ENCODE measurements around the gene TRPC1. TPM values are rescaled to one million over a fixed set of nuclear protein-coding genes. Genes with fewer than 3 reads are reported as not detected.

TRPC1 gene
- total and polyA plus RNA-seq, 8 donors = 5.6 to 17.7 (median 14.9) TPM

GRCh38 chr3:142782616-142783015, 58.8 kb downstream of the TRPC1 start:
- Histone ChIP-seq H3K4me3 (no peak overlapping the region), H3K27ac (no peak overlapping the region), H3K9me3 (no peaks in the 10 kb centered on the region), H3K27me3 (no peaks in the 10 kb centered on the region), H3K4me1 (no peaks in the 10 kb centered on the region), H3K36me3 (no peaks in the 10 kb centered on the region)
- intact Hi-C loops (cut with DNase I) = no loop called here
- DNase-seq (peak in 1 of 4 donors; percentile 12), ATAC-seq (no peak)
- no peak for TF ChIP-seq CTCF (IDR thresholded peaks at IDR 0.05)

GRCh38 chr3:142784228-142784627, 60.4 kb downstream of the TRPC1 start:
- no peaks in the 10 kb centered on the region for H3K36me3 ChIP-seq

GRCh38 chr3:142785996-142786395, 62.2 kb downstream of the TRPC1 start:
- DNase-seq = no peak
- H3K4me3 ChIP-seq = no peak overlapping the region

More at GRCh38 chr3:142784228-142784627, 60.4 kb downstream of the TRPC1 start:
- ATAC-seq = no peak
- no peaks in the 10 kb centered on the region for H3K4me1 ChIP-seq
- no peak overlapping the region for H3K27ac ChIP-seq
- intact Hi-C loops (cut with DNase I) = no loop called here
- H3K9me3 ChIP-seq = no peaks in the 10 kb centered on the region
- no peak for TF ChIP-seq CTCF (IDR thresholded peaks at IDR 0.05)
- H3K27me3 ChIP-seq = no peaks in the 10 kb centered on the region
- no peak overlapping the region for H3K4me3 ChIP-seq
- DNase-seq = no peak

GRCh38 chr3:142787719-142788118, 63.9 kb downstream of the TRPC1 start:
- Histone ChIP-seq H3K27ac (no peak overlapping the region), H3K36me3 (no peaks in the 10 kb centered on the region), H3K4me3 (no peak overlapping the region), H3K9me3 (no peaks in the 10 kb centered on the region), H3K27me3 (no peaks in the 10 kb centered on the region), H3K4me1 (no peaks in the 10 kb centered on the region)
- no peak for ATAC-seq
- no peak for TF ChIP-seq CTCF (IDR thresholded peaks at IDR 0.05)
- intact Hi-C loops (cut with DNase I) = no loop called here
- no peak for DNase-seq

More at GRCh38 chr3:142785996-142786395, 62.2 kb downstream of the TRPC1 start:
- H3K9me3 ChIP-seq = no peaks in the 10 kb centered on the region
- no peak for TF ChIP-seq CTCF (IDR thresholded peaks at IDR 0.05)
- H3K36me3 ChIP-seq = no peaks in the 10 kb centered on the region
- no peak overlapping the region for H3K27ac ChIP-seq
- ATAC-seq = no peak
- no peaks in the 10 kb centered on the region for H3K4me1 ChIP-seq
- no peaks in the 10 kb centered on the region for H3K27me3 ChIP-seq
- intact Hi-C loops (cut with DNase I) = no loop called here

GRCh38 chr3:142794508-142794907, 70.7 kb downstream of the TRPC1 start:
- intact Hi-C loops (cut with DNase I) = no loop called here
- no peak for ATAC-seq
- no peak overlapping the region for H3K4me3 ChIP-seq
- TF ChIP-seq CTCF (IDR thresholded peaks at IDR 0.05) = no peak
- no peak overlapping the region for H3K27ac ChIP-seq
- no peaks in the 10 kb centered on the region for H3K4me1 ChIP-seq
- no peaks in the 10 kb centered on the region for H3K36me3 ChIP-seq
- H3K9me3 ChIP-seq = no peaks in the 10 kb centered on the region
- no peaks in the 10 kb centered on the region for H3K27me3 ChIP-seq
- DNase-seq = no peak
